Endothelial cell of umbilical vein (primary cell): Measurements from ENCODE around the gene GBX2. TPM values are rescaled to one million over a fixed set of nuclear protein-coding genes. Genes with fewer than 3 reads are reported as not detected.

Experiments
- BruUV-seq: library from RNA; stranded (reverse); fragments of 400-500 nt; replicated peaks from 2 replicates; lab custom pipeline; 2021; lab: Mats Ljungman, UMichigan
- CTCF ChIA-PET: fragments of 300-600, 350-600 bp; sonication (Branson Sonifier 250); formaldehyde crosslinking; loops from one replicate; lab custom pipeline; 2021; ENCODE audit warnings: antibody characterized with exemption, inconsistent platforms; lab: Charles Lee
- POLR2A ChIA-PET: fragments of 300-600, 350-600 bp; sonication (Branson Sonifier 250); formaldehyde crosslinking; loops from one replicate; lab custom pipeline; 2021; ENCODE audit warnings: antibody characterized with exemption, inconsistent platforms; lab: Charles Lee
- DNase-seq: peaks from one replicate; pipeline ENCODE4 v3.0.0-alpha.2; 2011; ENCODE audit warnings: low read depth, low spot score
- FAIRE-seq: peaks from 2 replicates; lab custom pipeline; 2011; peaks lifted over from hg19 to GRCh38; lab: Jason Lieb, UNC
- H2AFZ ChIP-seq: 2 replicates; pipeline ENCODE4 v1.6.0; 2012; ENCODE audit warnings: low read depth, low read length, control low read depth, inconsistent platforms
- H3K27ac ChIP-seq: 2 replicates; pipeline ENCODE4 v1.5.1; 2011; ENCODE audit warnings: low read depth, mild to moderate bottlenecking, control low read depth, low read length, moderate library complexity; ENCODE audit not compliant: insufficient read depth
- H3K27me3 ChIP-seq, 2 experiments: 2 replicates each; pipeline versions ENCODE4 v1.6.0 to v1.6.1; 2011; ENCODE audit warnings: low read length in 2 of 2, mixed read lengths in 1 of 2; ENCODE audit not compliant: control insufficient read depth in 2 of 2, insufficient read depth in 2 of 2
- H3K36me3 ChIP-seq, 2 experiments: 2 replicates in 1 of 2; 3 replicates in 1 of 2; pipeline ENCODE4 v1.5.1; 2011; ENCODE audit warnings: low read length in 2 of 2, mild to moderate bottlenecking in 1 of 2, moderate library complexity in 1 of 2; ENCODE audit not compliant: control insufficient read depth in 2 of 2, insufficient read depth in 2 of 2; ENCODE audit errors: extremely low read depth in 1 of 2
- H3K4me1 ChIP-seq: 3 replicates; pipeline ENCODE4 v1.5.1; 2011; ENCODE audit warnings: mild to moderate bottlenecking, low read length; ENCODE audit not compliant: control insufficient read depth, insufficient read depth; ENCODE audit errors: extremely low read depth
- H3K4me2 ChIP-seq: 2 replicates; pipeline ENCODE4 v1.6.1; 2011; ENCODE audit warnings: low read length, control low read depth, mixed read lengths; ENCODE audit not compliant: insufficient read depth
- H3K4me3 ChIP-seq, 3 experiments: fragments of 200-600 bp in 1 of 3; sonication (generic), shearing (Covaris generic) in 1 of 3; replicated peaks in 1 of 3; 2 replicates each; pipeline ENCODE4 v1.5.1; 2011 to 2016; ENCODE audit warnings: control low read depth in 3 of 3, low read length in 3 of 3, mild to moderate bottlenecking in 2 of 3, inconsistent platforms in 1 of 3, low read depth in 1 of 3, moderate library complexity in 1 of 3; ENCODE audit not compliant: insufficient read depth in 1 of 3
- H3K79me2 ChIP-seq: 2 replicates; pipeline ENCODE4 v1.6.0; 2012; ENCODE audit warnings: low read length, inconsistent platforms; ENCODE audit not compliant: control insufficient read depth, insufficient read depth
- H3K9ac ChIP-seq: replicated peaks from 2 replicates; pipeline ENCODE3; 2011; ENCODE audit warnings: low read length, control low read depth; ENCODE audit not compliant: insufficient read depth; ENCODE audit errors: extremely low read depth
- H3K9me1 ChIP-seq: replicated peaks from 3 replicates; pipeline ENCODE4 v1.6.0; 2011; ENCODE audit warnings: mild to moderate bottlenecking, low read length; ENCODE audit not compliant: control insufficient read depth, insufficient read depth; ENCODE audit errors: extremely low read depth
- H3K9me3 ChIP-seq: replicated peaks from 2 replicates; pipeline ENCODE4 v1.5.1; 2012; ENCODE audit warnings: low read length, inconsistent platforms; ENCODE audit not compliant: control insufficient read depth, insufficient read depth
- H4K20me1 ChIP-seq: replicated peaks from 2 replicates; pipeline ENCODE3; 2011; ENCODE audit warnings: mild to moderate bottlenecking, low read length; ENCODE audit not compliant: control insufficient read depth, insufficient read depth; ENCODE audit errors: extremely low read depth
- CTCF ChIP-seq, 2 donors: IDR thresholded peaks; 1 replicate in 1 of 2; 2 replicates in 1 of 2; pipeline ENCODE4 v1.5.1; 2011; ENCODE audit warnings: low read length in 2 of 2, mild to moderate bottlenecking in 2 of 2, moderate library complexity in 2 of 2, control low read depth in 1 of 2, inconsistent platforms in 1 of 2, low read depth in 1 of 2; ENCODE audit not compliant: insufficient read depth in 1 of 2; ENCODE audit errors: extremely low read depth in 1 of 2
- EZH2 ChIP-seq: IDR thresholded peaks from 2 replicates; pipeline ENCODE4 v1.6.1; 2012; ENCODE audit warnings: borderline replicate concordance, low read depth, mild to moderate bottlenecking, moderate library complexity, low read length, inconsistent platforms; ENCODE audit not compliant: severe bottlenecking
- FOS ChIP-seq: IDR thresholded peaks from 2 replicates; pipeline ENCODE4 v1.6.1; 2011; ENCODE audit warnings: mild to moderate bottlenecking, low read length, moderate library complexity, borderline replicate concordance; ENCODE audit not compliant: insufficient read depth
- GATA2 ChIP-seq: IDR thresholded peaks from 2 replicates; pipeline ENCODE4 v1.7.0; 2011; ENCODE audit warnings: low read depth, mild to moderate bottlenecking, moderate library complexity, mixed read lengths, low read length; ENCODE audit not compliant: insufficient read length, insufficient read depth
- JUN ChIP-seq: IDR thresholded peaks from 2 replicates; pipeline ENCODE4 v1.6.1; 2011; ENCODE audit warnings: borderline replicate concordance, low read depth; ENCODE audit not compliant: insufficient read length, insufficient read depth
- MAX ChIP-seq: IDR thresholded peaks from 2 replicates; pipeline ENCODE4 v1.6.1; 2011; ENCODE audit not compliant: insufficient read depth, insufficient read length
- MYC ChIP-seq: IDR thresholded peaks from one replicate; pipeline ENCODE4 v1.6.1; 2011; ENCODE audit warnings: mild to moderate bottlenecking, low read depth, low read length
- POLR2A ChIP-seq: IDR thresholded peaks from 2 replicates; pipeline ENCODE4 v1.6.1; 2012; ENCODE audit warnings: low read depth, mild to moderate bottlenecking, control low read depth, low read length
- POLR2AphosphoS5 ChIP-seq: IDR thresholded peaks from 2 replicates; pipeline ENCODE4 v1.6.1; 2012; ENCODE audit warnings: low read depth, mild to moderate bottlenecking, control low read depth, low read length, moderate library complexity; ENCODE audit not compliant: insufficient read depth
- dilution Hi-C: fragments of 300-500 bp; cut with MboI; formaldehyde crosslinking; loops from one replicate; pipeline ENCODE4 v1.15.0; 2019; ENCODE audit warnings: low sequenced_read_pairs; ENCODE audit not compliant: extremely low pct_ligation_motif_present
- intact Hi-C: fragments of 100-400 bp; cut with micrococcal nuclease; formaldehyde crosslinking; loops from one replicate; pipeline ENCODE4 v1.10.0; 2022
- polyA plus RNA-seq, 4 experiments: library from polyadenylated mRNA; depleted of rRNA in 3 of 4; stranded (reverse) in 3 of 4; unstranded in 1 of 4; fragments of >200 nt; gene quantifications; 2 replicates each; pipeline versions ENCODE4 v1.2.1 to v1.2.3, GENCODE V29; 2011 to 2012; ENCODE audit warnings: missing spikeins in 1 of 4
- total RNA-seq: library from RNA; stranded (reverse); gene quantifications from 2 replicates; pipeline ENCODE4 v1.2.3, GENCODE V29; 2021

Gene GBX2
- total and polyA plus RNA-seq, 2 donors (not counting 3 experiments of a cell fraction or from before 2014, with no cell fraction given): 3.0 to 3.6 TPM

DNA sequence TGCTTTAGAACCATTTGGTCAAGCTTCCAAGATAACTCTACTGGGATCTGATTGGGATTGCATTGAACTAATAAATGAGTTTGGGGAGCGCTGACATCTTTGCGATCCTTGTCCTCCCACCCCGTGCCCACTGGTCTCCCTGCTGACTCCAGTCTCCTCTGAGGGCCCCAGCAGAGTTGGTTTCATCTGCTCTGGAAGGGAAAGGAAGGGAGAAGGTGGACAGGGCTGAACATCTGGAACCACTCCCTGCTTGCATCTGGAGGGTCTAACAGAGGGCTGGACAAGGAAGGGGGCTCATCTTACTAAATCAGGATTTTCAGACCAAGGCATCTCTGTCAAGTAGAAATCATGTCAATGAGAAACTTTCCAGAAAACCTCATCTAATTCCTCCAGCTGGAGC lies 12.8 kb downstream of the GBX2 start:
- H3K4me1 ChIP-seq: no peaks in the 10 kb centered on the region
- H4K20me1 ChIP-seq: no peaks in the 10 kb centered on the region
- H3K27me3 ChIP-seq: peaks cover 0 to 16% of the 10 kb centered on the region in 2 experiments
- no peak overlapping the region for H3K9ac ChIP-seq
- no peak for TF ChIP-seq EZH2
- no peak for TF ChIP-seq POLR2A
- no peak for TF ChIP-seq JUN
- no peak for TF ChIP-seq MYC
- no peak for TF ChIP-seq POLR2AphosphoS5
- no peak for TF ChIP-seq MAX
- dilution Hi-C loops (no loop called here), intact Hi-C loops (no loop called here)
- no peak overlapping the region for H3K4me3 ChIP-seq
- no peak overlapping the region for H2AFZ ChIP-seq
- CTCF ChIA-PET: no interaction called here
- DNase-seq (no peak), FAIRE-seq (no peak)
- no peak overlapping the region for H3K4me2 ChIP-seq
- no peaks in the 10 kb centered on the region for H3K9me3 ChIP-seq
- no peaks in the 10 kb centered on the region for H3K9me1 ChIP-seq
- H3K36me3 ChIP-seq: no peaks in the 10 kb centered on the region
- POLR2A ChIA-PET: no interaction called here
- no TSS peak for BruUV-seq
- no peak overlapping the region for H3K27ac ChIP-seq
- H3K79me2 ChIP-seq: no peaks in the 10 kb centered on the region

DNA sequence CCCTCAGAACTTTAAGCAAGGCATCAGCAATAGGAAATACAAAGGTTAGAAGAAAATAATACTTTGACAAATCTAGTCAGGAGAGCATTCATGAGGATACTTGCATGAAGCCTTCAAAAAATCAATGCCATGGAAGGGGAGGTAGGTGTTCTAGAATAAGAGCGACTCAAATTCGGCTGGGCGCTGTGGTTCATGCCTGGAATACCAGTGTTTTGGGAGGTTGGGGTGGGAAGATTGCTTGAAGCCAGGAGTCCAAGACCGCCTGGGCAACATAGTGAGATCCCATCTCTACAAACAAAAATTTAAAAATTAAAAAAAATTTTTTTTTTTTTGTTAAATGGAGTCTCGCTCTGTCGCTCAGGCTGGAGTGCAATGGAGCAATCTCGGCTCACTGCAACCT lies 21.8 kb downstream of the GBX2 start:
- ChIA-PET CTCF (no interaction called here), POLR2A (no interaction called here)
- H3K27ac ChIP-seq: no peak overlapping the region
- H4K20me1 ChIP-seq: no peaks in the 10 kb centered on the region
- no peaks in the 10 kb centered on the region for H3K36me3 ChIP-seq
- H3K9me3 ChIP-seq: no peaks in the 10 kb centered on the region
- no peak overlapping the region for H3K9ac ChIP-seq
- no peaks in the 10 kb centered on the region for H3K4me1 ChIP-seq
- no peak for TF ChIP-seq POLR2AphosphoS5
- TF ChIP-seq EZH2: no peak
- TF ChIP-seq MYC: no peak
- TF ChIP-seq FOS: no peak
- no peak for TF ChIP-seq CTCF (IDR thresholded peaks at IDR 0.05; ENCODE audit: extremely low read depth in 1 of 2, insufficient read depth in 1 of 2, low read depth in 1 of 2, low read length in 2 of 2)
- TF ChIP-seq MAX: no peak
- no peak for TF ChIP-seq GATA2
- no peak for TF ChIP-seq JUN
- TF ChIP-seq POLR2A: no peak
- intact Hi-C loops: no loop called here
- H3K79me2 ChIP-seq: no peaks in the 10 kb centered on the region
- BruUV-seq: no TSS peak
- H3K4me2 ChIP-seq: no peak overlapping the region
- dilution Hi-C loops: no loop called here
- H2AFZ ChIP-seq: no peak overlapping the region
- DNase-seq: no peak
- H3K27me3 ChIP-seq: no peaks in the 10 kb centered on the region
- no peaks in the 10 kb centered on the region for H3K9me1 ChIP-seq
- no peak overlapping the region for H3K4me3 ChIP-seq
- FAIRE-seq: no peak
